NCI-H187 treated with DMSO at 0.1 percent for 48 hours (cell line): Measurements from ENCODE around the gene CARNS1.
"Not testable (repeated sequence)": the region's sequence is repeated elsewhere in the genome, so short reads cannot be mapped to it uniquely, and the experiment has no call there.

ENCODE experiments used
- DNase-seq: peaks from one replicate; lab custom pipeline; 2025; lab: John Stamatoyannopoulos, UW

The CARNS1 gene

GRCh38 chr11:67409781-67410368 is 5.6 kb upstream of the CARNS1 start:
- DNase-seq, result no peak

GRCh38 chr11:67410369-67410831 is 5.1 kb upstream of the CARNS1 start:
- DNase-seq, result no peak

GRCh38 chr11:67410984-67411784 is 4.3 kb upstream of the CARNS1 start:
- DNase-seq, result no peak

- DNase-seq, result no peak
These were observed 3.7 kb upstream of the CARNS1 start for GRCh38 chr11:67411785-67412152.

GRCh38 chr11:67412495-67413179 is 2.8 kb upstream of the CARNS1 start:
- no peak for DNase-seq

- DNase-seq, result no peak
These were observed 2.1 kb upstream of the CARNS1 start for GRCh38 chr11:67413266-67413849.

GRCh38 chr11:67416416-67417335 is 1.2 kb downstream of the CARNS1 start:
- no peak for DNase-seq

GRCh38 chr11:67417425-67417824 is 1.9 kb downstream of the CARNS1 start:
- no peak for DNase-seq

- DNase-seq, result no peak
These were observed 3.2 kb downstream of the CARNS1 start for GRCh38 chr11:67418476-67419281.

- no peak for DNase-seq
These were observed 4.0 kb downstream of the CARNS1 start for GRCh38 chr11:67419325-67420049.

- no peak for DNase-seq
These were observed 4.7 kb downstream of the CARNS1 start for GRCh38 chr11:67420147-67420645.

- peak; percentile 57 for DNase-seq
These were observed 5.4 kb downstream of the CARNS1 start for GRCh38 chr11:67420646-67421429.

- DNase-seq, result no peak
These were observed 6.1 kb downstream of the CARNS1 start for GRCh38 chr11:67421430-67422031.

- DNase-seq, result no peak
These were observed 7.4 kb downstream of the CARNS1 start for GRCh38 chr11:67422891-67423290.

GRCh38 chr11:67423466-67423865 is 8.0 kb downstream of the CARNS1 start:
- DNase-seq, result no peak

- DNase-seq, result no peak
These were observed 8.6 kb downstream of the CARNS1 start for GRCh38 chr11:67423891-67424613.

GRCh38 chr11:67427364-67427859 is 11.9 kb downstream of the CARNS1 start:
- DNase-seq, result not testable (repeated sequence)
